HFFc6 (cell line): ENCODE data around the gene VILL. TPM values are rescaled to one million over a fixed set of nuclear protein-coding genes. Genes with fewer than 3 reads are reported as not detected.
A peak's percentile ranks its signal among the peaks of the same experiment; 100 is the strongest.

Experiments used
- DNase-seq: peaks from one replicate; pipeline ENCODE4 v3.0.0-alpha.2; 2018
- H3K27ac Mint-ChIP-seq: 2 replicates; pipeline ENCODE4 v1.8.0; 2020; ENCODE audit warnings: mild to moderate bottlenecking, mixed read lengths
- H3K27me3 Mint-ChIP-seq: 2 replicates; pipeline ENCODE4 v1.8.0; 2021; ENCODE audit warnings: mild to moderate bottlenecking, moderate library complexity, mixed read lengths; ENCODE audit not compliant: insufficient read depth
- H3K36me3 Mint-ChIP-seq: 2 replicates; pipeline ENCODE4 v1.8.0; 2021; ENCODE audit warnings: low read depth, mixed read lengths
- H3K4me1 Mint-ChIP-seq: 2 replicates; pipeline ENCODE4 v1.8.0; 2020; ENCODE audit warnings: low read depth, mixed read lengths
- H3K4me3 Mint-ChIP-seq: 2 replicates; pipeline ENCODE4 v1.8.0; 2020; ENCODE audit warnings: mild to moderate bottlenecking, moderate library complexity, mixed read lengths
- H3K9me3 Mint-ChIP-seq: 2 replicates; pipeline ENCODE4 v1.8.0; 2020; ENCODE audit warnings: mild to moderate bottlenecking, mixed read lengths
- total RNA-seq, 6 experiments: library from RNA; stranded (reverse); fragmentation: NEBNext Ultra II Directional; extraction: Animal tissue kit (Norgen Biotek cat#: 25700); gene quantifications; 2 replicates in 1 of 6; 3 replicates in 5 of 6; pipeline ENCODE4 v1.2.3, GENCODE V29; 2021
- TF ChIP-seq, protein P1 (sequence below): fragments of 200-600 bp; sonication (generic); IDR thresholded peaks from 2 replicates; pipeline ENCODE4 v1.5.0; 2021; ENCODE audit warnings: antibody characterized with exemption, mild to moderate bottlenecking

VILL gene
- total RNA-seq, 6 experiments from 2014 or later: 3.5 to 4.6 (median 3.7) TPM

- TF ChIP-seq, protein P1, sequence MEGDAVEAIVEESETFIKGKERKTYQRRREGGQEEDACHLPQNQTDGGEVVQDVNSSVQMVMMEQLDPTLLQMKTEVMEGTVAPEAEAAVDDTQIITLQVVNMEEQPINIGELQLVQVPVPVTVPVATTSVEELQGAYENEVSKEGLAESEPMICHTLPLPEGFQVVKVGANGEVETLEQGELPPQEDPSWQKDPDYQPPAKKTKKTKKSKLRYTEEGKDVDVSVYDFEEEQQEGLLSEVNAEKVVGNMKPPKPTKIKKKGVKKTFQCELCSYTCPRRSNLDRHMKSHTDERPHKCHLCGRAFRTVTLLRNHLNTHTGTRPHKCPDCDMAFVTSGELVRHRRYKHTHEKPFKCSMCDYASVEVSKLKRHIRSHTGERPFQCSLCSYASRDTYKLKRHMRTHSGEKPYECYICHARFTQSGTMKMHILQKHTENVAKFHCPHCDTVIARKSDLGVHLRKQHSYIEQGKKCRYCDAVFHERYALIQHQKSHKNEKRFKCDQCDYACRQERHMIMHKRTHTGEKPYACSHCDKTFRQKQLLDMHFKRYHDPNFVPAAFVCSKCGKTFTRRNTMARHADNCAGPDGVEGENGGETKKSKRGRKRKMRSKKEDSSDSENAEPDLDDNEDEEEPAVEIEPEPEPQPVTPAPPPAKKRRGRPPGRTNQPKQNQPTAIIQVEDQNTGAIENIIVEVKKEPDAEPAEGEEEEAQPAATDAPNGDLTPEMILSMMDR: no peak
- DNase-seq: no peak
- Mint-ChIP-seq H3K27ac (no peak overlapping the region), H3K4me1 (no peaks in the 10 kb centered on the region), H3K9me3 (no peaks in the 10 kb centered on the region), H3K27me3 (peaks cover 4% of the 10 kb centered on the region), H3K36me3 (no peaks in the 10 kb centered on the region), H3K4me3 (no peak overlapping the region)
Observed at GRCh38 chr3:37984051-37984450, 6.5 kb upstream of the VILL start.

DNA sequence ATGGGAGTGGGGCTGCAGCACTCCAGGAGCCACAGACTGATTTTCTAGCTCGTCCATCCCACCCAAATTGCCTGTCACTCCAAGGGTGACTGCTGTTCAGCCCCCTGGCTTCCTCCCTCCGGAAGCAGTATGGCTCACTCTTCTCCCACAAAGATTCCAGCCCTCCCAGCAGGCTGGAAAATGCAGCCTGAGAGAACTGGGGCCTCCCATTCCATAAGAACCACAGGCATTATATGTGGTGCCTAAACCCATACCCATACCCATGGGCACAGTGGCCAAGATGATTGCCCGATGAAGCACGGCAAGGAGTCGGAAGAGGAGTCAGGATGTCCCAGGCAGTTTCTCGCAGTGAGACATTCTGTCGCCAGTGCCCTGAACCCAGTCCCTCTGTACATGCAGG is 6.0 kb upstream of the VILL start:
- Mint-ChIP-seq H3K36me3 (no peaks in the 10 kb centered on the region), H3K27ac (no peak overlapping the region), H3K27me3 (peaks cover 4% of the 10 kb centered on the region), H3K4me3 (no peak overlapping the region), H3K9me3 (no peaks in the 10 kb centered on the region), H3K4me1 (no peaks in the 10 kb centered on the region)
- DNase-seq: no peak
- TF ChIP-seq, protein P1: no peak

DNA sequence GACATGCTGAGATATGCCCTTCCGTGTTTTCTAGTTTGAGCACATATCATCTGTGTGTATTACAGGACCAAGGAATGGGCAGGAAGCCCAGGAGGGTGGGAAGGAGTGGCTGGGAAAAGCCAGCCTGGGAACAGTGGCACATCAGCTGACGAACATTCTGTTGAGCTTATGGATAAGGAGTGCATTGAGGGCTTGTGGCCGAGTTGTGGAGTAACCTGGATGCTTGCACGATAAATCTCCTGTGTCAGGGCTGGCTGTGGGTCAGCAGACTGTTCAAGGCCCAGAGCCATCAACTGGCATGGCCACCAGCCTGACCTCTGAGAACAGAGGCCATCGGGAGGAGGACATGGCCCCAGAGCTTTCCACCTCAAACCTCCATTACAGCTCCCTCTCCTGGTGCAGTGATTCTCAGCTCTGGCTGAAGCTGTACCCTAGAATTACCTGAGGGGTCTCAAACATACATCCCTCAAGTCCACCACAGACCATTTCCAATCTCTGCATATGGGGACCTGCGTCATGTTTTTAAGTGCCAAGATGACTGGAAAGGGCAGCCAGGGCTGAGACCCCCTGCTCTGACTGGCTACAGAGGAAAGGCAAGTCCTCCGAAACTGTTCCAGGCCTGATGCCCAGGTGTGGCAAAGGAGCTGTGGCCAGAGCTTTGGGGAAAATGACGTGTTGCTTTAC is 4.8 kb upstream of the VILL start:
- H3K9me3 Mint-ChIP-seq: no peaks in the 10 kb centered on the region
- no peaks in the 10 kb centered on the region for H3K36me3 Mint-ChIP-seq
- DNase-seq: no peak
- H3K4me1 Mint-ChIP-seq: no peaks in the 10 kb centered on the region
- no peak overlapping the region for H3K27ac Mint-ChIP-seq
- H3K27me3 Mint-ChIP-seq: peaks cover 10% of the 10 kb centered on the region
- TF ChIP-seq, protein P1: peak; percentile 40
- H3K4me3 Mint-ChIP-seq: no peak overlapping the region

DNA sequence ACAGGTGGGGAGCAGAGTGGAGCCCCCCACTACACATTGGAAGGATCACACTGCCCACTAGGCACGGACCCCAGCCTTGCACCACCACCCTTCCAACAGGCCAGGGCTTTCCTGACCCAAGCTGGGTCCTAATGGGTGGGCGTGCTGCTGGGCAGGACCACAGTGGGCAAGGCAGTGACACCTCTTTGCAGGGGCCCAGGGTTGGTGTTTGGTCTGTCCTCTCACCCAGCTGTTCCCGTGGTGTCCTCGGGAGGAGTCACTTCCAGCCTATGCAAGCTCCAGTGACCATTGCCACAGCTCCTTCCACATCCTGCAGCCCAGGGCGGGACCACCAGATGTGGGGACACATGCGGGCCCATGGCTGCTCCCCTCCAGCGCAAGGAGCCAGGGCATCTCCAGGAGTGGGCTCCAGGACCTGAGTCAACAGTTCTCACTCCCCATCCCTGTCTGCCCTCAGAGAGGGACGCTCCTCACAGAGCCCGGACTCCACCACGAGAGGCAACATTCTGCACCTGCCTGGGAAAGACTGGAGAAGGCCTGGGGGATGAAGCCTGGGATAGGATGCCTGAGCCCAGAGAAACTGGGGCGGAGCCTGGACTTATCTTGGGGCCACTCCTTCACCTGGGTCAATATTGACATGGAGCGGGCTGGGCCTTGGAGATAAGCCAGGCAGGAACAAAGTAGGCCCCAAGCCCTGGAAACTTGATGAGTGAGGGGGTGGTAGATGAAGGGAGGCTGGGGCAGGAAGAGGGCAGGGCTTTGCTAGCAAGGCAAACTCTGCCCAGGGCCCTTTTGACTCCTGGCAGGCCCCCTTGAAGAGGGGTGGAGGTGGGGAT is 3.9 kb upstream of the VILL start:
- Mint-ChIP-seq H3K27ac (no peak overlapping the region), H3K27me3 (peaks cover 10% of the 10 kb centered on the region), H3K4me3 (no peak overlapping the region), H3K36me3 (no peaks in the 10 kb centered on the region), H3K9me3 (no peaks in the 10 kb centered on the region), H3K4me1 (no peaks in the 10 kb centered on the region)
- TF ChIP-seq, protein P1: no peak
- no peak for DNase-seq

DNA sequence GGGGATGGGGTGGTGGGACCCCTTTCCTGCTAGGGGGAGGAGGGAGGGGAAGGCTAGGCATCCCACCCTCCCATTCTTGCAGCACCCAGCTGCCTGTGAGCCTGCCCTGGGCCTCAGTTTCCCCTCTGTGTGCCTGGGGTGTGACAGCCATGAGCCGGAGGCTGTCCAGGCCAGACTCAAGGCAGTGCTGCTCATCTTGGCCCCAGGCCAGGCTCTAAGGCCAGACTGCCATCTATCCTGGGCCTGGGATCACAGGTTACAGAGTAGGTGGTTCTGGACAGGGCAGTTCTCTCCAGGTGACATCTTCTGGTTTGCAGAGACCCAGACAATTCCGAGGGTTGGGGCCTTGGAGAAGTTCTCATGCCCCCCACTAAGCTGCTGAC is 3.3 kb upstream of the VILL start:
- H3K27ac Mint-ChIP-seq: no peak overlapping the region
- no peaks in the 10 kb centered on the region for H3K36me3 Mint-ChIP-seq
- TF ChIP-seq, protein P1: no peak
- H3K4me1 Mint-ChIP-seq: no peaks in the 10 kb centered on the region
- no peak for DNase-seq
- H3K4me3 Mint-ChIP-seq: no peak overlapping the region
- H3K27me3 Mint-ChIP-seq: peaks cover 10% of the 10 kb centered on the region
- no peaks in the 10 kb centered on the region for H3K9me3 Mint-ChIP-seq
